IgD-negative memory B cell (primary cell): ENCODE measurements around the gene OR51L1. TPM values are rescaled to one million over a fixed set of nuclear protein-coding genes. Genes with fewer than 3 reads are reported as not detected.

Experiments
- H3K27ac Mint-ChIP-seq, 3 donors: one replicate each; pipeline ENCODE4 v1.8.0; 2020 to 2022; ENCODE audit warnings: mild to moderate bottlenecking in 3 of 3, mixed read lengths in 3 of 3, moderate library complexity in 1 of 3
- H3K27me3 Mint-ChIP-seq: one replicate; pipeline ENCODE4 v1.8.0; 2021; ENCODE audit warnings: mixed read lengths
- H3K36me3 Mint-ChIP-seq: one replicate; pipeline ENCODE4 v1.8.0; 2020; ENCODE audit warnings: mild to moderate bottlenecking, mixed read lengths
- H3K4me1 Mint-ChIP-seq, 3 donors: one replicate each; pipeline ENCODE4 v1.8.0; 2020 to 2022; ENCODE audit warnings: mixed read lengths in 3 of 3, mild to moderate bottlenecking in 1 of 3
- H3K4me3 Mint-ChIP-seq, 4 donors: one replicate each; pipeline ENCODE4 v1.8.0; 2020 to 2022; ENCODE audit warnings: mild to moderate bottlenecking in 4 of 4, mixed read lengths in 4 of 4, moderate library complexity in 3 of 4
- H3K9me3 Mint-ChIP-seq, 3 donors: one replicate each; pipeline ENCODE4 v1.8.0; 2020 to 2021; ENCODE audit warnings: mixed read lengths in 3 of 3, mild to moderate bottlenecking in 1 of 3
- polyA plus RNA-seq: library from polyadenylated mRNA; unstranded; fragments of 300-500 nt; fragmentation: Illumina TruSeq; gene quantifications from one replicate; pipeline ENCODE4 v1.2.3, GENCODE V29; 2021

OR51L1 gene
- polyA plus RNA-seq, 1 donor from 2014 or later = not detected

GRCh38 chr11:5021996-5022395 lies 27.3 kb downstream of the OR51L1 start:
- H3K36me3 Mint-ChIP-seq = no peaks in the 10 kb centered on the region
- no peaks in the 10 kb centered on the region for H3K4me1 Mint-ChIP-seq
- no peak overlapping the region for H3K4me3 Mint-ChIP-seq
- H3K9me3 Mint-ChIP-seq = peaks cover 10 to 25% (median 10%) of the 10 kb centered on the region in 3 donors
- no peaks in the 10 kb centered on the region for H3K27me3 Mint-ChIP-seq
- no peak overlapping the region for H3K27ac Mint-ChIP-seq

- no peaks in the 10 kb centered on the region for H3K9me3 Mint-ChIP-seq
- no peak overlapping the region for H3K4me3 Mint-ChIP-seq
- no peaks in the 10 kb centered on the region for H3K27me3 Mint-ChIP-seq
Measured at GRCh38 chr11:5036669-5037068, 42.0 kb downstream of the OR51L1 start.

GRCh38 chr11:5037926-5038325 lies 43.3 kb downstream of the OR51L1 start:
- Mint-ChIP-seq H3K4me1 (peaks cover 0 to 2% (median 2%) of the 10 kb centered on the region in 3 donors), H3K27me3 (no peaks in the 10 kb centered on the region), H3K27ac (no peak overlapping the region), H3K36me3 (peaks cover 1% of the 10 kb centered on the region), H3K4me3 (no peak overlapping the region), H3K9me3 (peaks cover 0 to 1% (median 0%) of the 10 kb centered on the region in 3 donors)

More at GRCh38 chr11:5036669-5037068, 42.0 kb downstream of the OR51L1 start:
- H3K27ac Mint-ChIP-seq = no peak overlapping the region
- H3K4me1 Mint-ChIP-seq = peaks cover 0 to 2% (median 2%) of the 10 kb centered on the region in 3 donors
- no peaks in the 10 kb centered on the region for H3K36me3 Mint-ChIP-seq

- Mint-ChIP-seq H3K4me3 (no peak overlapping the region), H3K36me3 (peaks cover 1% of the 10 kb centered on the region), H3K27me3 (no peaks in the 10 kb centered on the region), H3K9me3 (peaks cover 0 to 1% (median 0%) of the 10 kb centered on the region in 3 donors), H3K27ac (no peak overlapping the region), H3K4me1 (peaks cover 0 to 2% (median 2%) of the 10 kb centered on the region in 3 donors)
Measured at GRCh38 chr11:5038341-5038740, 43.7 kb downstream of the OR51L1 start.

- peaks cover 0 to 1% (median 0%) of the 10 kb centered on the region in 3 donors for H3K9me3 Mint-ChIP-seq
- no peak overlapping the region for H3K27ac Mint-ChIP-seq
- H3K27me3 Mint-ChIP-seq = no peaks in the 10 kb centered on the region
- H3K36me3 Mint-ChIP-seq = peaks cover 1% of the 10 kb centered on the region
- no peak overlapping the region for H3K4me3 Mint-ChIP-seq
- H3K4me1 Mint-ChIP-seq = peaks cover 0 to 2% (median 2%) of the 10 kb centered on the region in 3 donors
Measured at GRCh38 chr11:5040876-5041275, 46.2 kb downstream of the OR51L1 start.

GRCh38 chr11:5042091-5042490 lies 47.4 kb downstream of the OR51L1 start:
- Mint-ChIP-seq H3K9me3 (peaks cover 0 to 1% (median 0%) of the 10 kb centered on the region in 3 donors), H3K27me3 (no peaks in the 10 kb centered on the region), H3K27ac (no peak overlapping the region), H3K36me3 (peaks cover 1% of the 10 kb centered on the region), H3K4me1 (peaks cover 0 to 2% (median 0%) of the 10 kb centered on the region in 3 donors), H3K4me3 (no peak overlapping the region)

- Mint-ChIP-seq H3K9me3 (peaks cover 0 to 1% (median 0%) of the 10 kb centered on the region in 3 donors), H3K4me1 (no peaks in the 10 kb centered on the region), H3K27me3 (no peaks in the 10 kb centered on the region), H3K36me3 (peaks cover 1% of the 10 kb centered on the region), H3K4me3 (no peak overlapping the region), H3K27ac (no peak overlapping the region)
Measured at GRCh38 chr11:5043380-5043779, 48.7 kb downstream of the OR51L1 start.

- Mint-ChIP-seq H3K4me1 (no peaks in the 10 kb centered on the region), H3K9me3 (peaks cover 0 to 1% (median 0%) of the 10 kb centered on the region in 3 donors), H3K36me3 (peaks cover 1% of the 10 kb centered on the region), H3K27ac (no peak within 1 kb of the TSS), H3K4me3 (no peak within 1 kb of the TSS), H3K27me3 (no peaks in the 10 kb centered on the region)
Measured at GRCh38 chr11:5046226-5046625, 51.6 kb downstream of the OR51L1 start, which contains the start of gene OR52J3. Gene OR52J3, plus strand, starts transcription at chr11:5046526. Its CDS starts 0 bp downstream, at chr11:5046526.

- no peaks in the 10 kb centered on the region for H3K4me1 Mint-ChIP-seq
- no peaks in the 10 kb centered on the region for H3K27me3 Mint-ChIP-seq
- H3K4me3 Mint-ChIP-seq = no peak overlapping the region
- H3K9me3 Mint-ChIP-seq = peaks cover 0 to 1% (median 0%) of the 10 kb centered on the region in 3 donors
- peaks cover 1% of the 10 kb centered on the region for H3K36me3 Mint-ChIP-seq
- H3K27ac Mint-ChIP-seq = no peak overlapping the region
Measured at GRCh38 chr11:5046754-5047330, 52.2 kb downstream of the OR51L1 start.

Other genes with a start within 250 kb of the OR51L1 start
- not detected for gene OR51F1, start 224.9 kb upstream of the OR51L1 start, polyA plus RNA-seq
- not detected for gene OR52R1, start 190.5 kb upstream of the OR51L1 start, polyA plus RNA-seq
- gene OR51F2, start 173.5 kb upstream of the OR51L1 start, polyA plus RNA-seq = not detected
- not detected for gene OR51S1, start 145.6 kb upstream of the OR51L1 start, polyA plus RNA-seq
- not detected for gene OR51T1, start 113.0 kb upstream of the OR51L1 start, polyA plus RNA-seq
- gene OR51A7, start 91.1 kb upstream of the OR51L1 start, polyA plus RNA-seq = not detected
- not detected for gene OR51G2, start 75.5 kb upstream of the OR51L1 start, polyA plus RNA-seq
- not detected for gene OR51G1, start 70.5 kb upstream of the OR51L1 start, polyA plus RNA-seq
- gene OR51A4, start 47.2 kb upstream of the OR51L1 start, polyA plus RNA-seq = not detected
- gene OR51A2, start 39.1 kb upstream of the OR51L1 start, polyA plus RNA-seq = not detected
- not detected for gene OR52J3, start 51.7 kb downstream of the OR51L1 start, polyA plus RNA-seq
- gene OR52E2, start 64.8 kb downstream of the OR51L1 start, polyA plus RNA-seq = not detected
- not detected for gene OR52E1, start 74.7 kb downstream of the OR51L1 start, polyA plus RNA-seq
- gene OR52A5, start 143.5 kb downstream of the OR51L1 start, polyA plus RNA-seq = not detected
- gene OR52A1, start 159.9 kb downstream of the OR51L1 start, polyA plus RNA-seq = not detected
- gene OR51V1, start 205.8 kb downstream of the OR51L1 start, polyA plus RNA-seq = not detected
- 60.1 TPM for gene HBB, start 232.2 kb downstream of the OR51L1 start, polyA plus RNA-seq
- not detected for gene HBD, start 239.6 kb downstream of the OR51L1 start, polyA plus RNA-seq